Astrocyte of the cerebellum (primary cell): ENCODE results near the gene ACTN3.
A peak's percentile ranks its signal among the peaks of the same experiment; 100 is the strongest.
"Not testable (repeated sequence)": the region's sequence is repeated elsewhere in the genome, so short reads cannot be mapped to it uniquely, and the experiment has no call there.

Experiments
- DNase-seq: peaks from one replicate; pipeline ENCODE4 v3.0.0-alpha.2; 2011; ENCODE audit warnings: low read depth
- H3K4me3 ChIP-seq: 2 replicates; pipeline ENCODE4 v1.5.1; 2011; ENCODE audit warnings: mild to moderate bottlenecking, low read depth, low read length, moderate library complexity
- in situ Hi-C: cut with HindIII; loops from 2 replicates; pipeline ENCODE4 v1.10.0; 2017; ENCODE audit warnings: low sequenced_read_pairs
- TF ChIP-seq, protein P1 (sequence below): IDR thresholded peaks from 2 replicates; pipeline ENCODE4 v1.5.1; 2012; ENCODE audit warnings: low read length, low read depth, moderate library complexity, mild to moderate bottlenecking; ENCODE audit errors: missing control alignments

Gene ACTN3

DNA sequence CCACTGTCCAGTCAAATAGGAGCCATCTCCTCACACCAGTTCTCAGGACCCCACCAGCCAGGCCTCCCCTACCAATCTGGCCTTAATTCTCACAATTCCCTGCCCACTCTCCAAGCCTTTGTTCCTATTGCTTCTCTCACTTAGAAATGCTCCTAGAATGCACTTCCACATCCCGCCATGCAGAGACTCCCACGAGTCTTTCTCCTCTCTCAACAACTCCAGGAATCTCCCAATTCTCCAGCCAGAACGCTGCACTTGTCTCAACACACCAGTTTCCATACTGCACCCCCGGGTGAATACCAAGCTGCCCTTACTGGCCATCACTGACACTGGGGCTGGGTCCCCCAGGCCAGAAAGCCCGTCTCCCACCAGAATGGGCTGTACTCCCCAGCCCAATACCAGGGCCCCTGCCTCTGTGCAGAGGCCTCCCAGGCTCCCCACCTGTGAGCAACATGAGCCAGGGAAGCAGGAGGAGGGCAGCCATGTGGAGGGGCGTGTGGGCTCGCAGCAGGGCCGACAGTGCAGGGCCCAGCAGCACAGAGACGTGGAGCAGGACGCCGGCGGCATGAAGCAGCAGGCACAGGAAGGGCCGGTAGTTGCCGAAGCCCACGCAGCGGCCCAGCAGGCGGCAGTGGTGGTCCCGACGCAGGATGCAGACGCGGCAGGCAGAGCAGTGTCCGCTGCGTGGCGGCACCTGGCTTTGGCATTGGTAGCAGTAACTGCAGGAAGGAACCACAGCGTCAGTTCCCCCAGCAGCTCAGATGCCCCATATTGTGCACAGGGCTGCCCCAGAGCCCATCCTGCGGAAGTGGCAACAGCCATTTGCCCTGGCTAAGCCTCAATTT is 3.2 kb upstream of the ACTN3 start:
- H3K4me3 ChIP-seq = no peak overlapping the region
- TF ChIP-seq, protein P1, sequence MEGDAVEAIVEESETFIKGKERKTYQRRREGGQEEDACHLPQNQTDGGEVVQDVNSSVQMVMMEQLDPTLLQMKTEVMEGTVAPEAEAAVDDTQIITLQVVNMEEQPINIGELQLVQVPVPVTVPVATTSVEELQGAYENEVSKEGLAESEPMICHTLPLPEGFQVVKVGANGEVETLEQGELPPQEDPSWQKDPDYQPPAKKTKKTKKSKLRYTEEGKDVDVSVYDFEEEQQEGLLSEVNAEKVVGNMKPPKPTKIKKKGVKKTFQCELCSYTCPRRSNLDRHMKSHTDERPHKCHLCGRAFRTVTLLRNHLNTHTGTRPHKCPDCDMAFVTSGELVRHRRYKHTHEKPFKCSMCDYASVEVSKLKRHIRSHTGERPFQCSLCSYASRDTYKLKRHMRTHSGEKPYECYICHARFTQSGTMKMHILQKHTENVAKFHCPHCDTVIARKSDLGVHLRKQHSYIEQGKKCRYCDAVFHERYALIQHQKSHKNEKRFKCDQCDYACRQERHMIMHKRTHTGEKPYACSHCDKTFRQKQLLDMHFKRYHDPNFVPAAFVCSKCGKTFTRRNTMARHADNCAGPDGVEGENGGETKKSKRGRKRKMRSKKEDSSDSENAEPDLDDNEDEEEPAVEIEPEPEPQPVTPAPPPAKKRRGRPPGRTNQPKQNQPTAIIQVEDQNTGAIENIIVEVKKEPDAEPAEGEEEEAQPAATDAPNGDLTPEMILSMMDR = peak; percentile 56
- in situ Hi-C loops = no loop called here
- DNase-seq = no peak

DNA sequence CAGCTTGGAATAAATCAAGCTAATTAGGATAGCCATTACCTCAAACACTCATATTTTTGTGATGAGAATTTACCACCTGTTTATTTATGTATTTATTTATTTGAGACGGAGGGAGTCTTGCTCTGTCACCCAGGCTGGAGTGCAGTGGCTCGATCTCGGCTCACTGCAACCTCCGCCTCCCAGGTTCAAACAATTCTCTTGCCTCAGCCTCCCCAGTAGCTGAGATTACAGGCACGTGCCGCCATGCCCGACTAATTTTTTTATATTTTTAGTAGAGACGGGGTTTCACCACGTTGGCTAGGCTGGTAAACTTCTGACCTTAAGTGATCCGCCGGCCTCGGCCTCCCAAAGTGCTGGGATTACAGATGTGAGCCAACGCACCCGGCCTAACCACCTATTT is 1.8 kb upstream of the ACTN3 start:
- H3K4me3 ChIP-seq = peak overlapping the region; percentile 75
- in situ Hi-C loops = not testable (repeated sequence)

DNA sequence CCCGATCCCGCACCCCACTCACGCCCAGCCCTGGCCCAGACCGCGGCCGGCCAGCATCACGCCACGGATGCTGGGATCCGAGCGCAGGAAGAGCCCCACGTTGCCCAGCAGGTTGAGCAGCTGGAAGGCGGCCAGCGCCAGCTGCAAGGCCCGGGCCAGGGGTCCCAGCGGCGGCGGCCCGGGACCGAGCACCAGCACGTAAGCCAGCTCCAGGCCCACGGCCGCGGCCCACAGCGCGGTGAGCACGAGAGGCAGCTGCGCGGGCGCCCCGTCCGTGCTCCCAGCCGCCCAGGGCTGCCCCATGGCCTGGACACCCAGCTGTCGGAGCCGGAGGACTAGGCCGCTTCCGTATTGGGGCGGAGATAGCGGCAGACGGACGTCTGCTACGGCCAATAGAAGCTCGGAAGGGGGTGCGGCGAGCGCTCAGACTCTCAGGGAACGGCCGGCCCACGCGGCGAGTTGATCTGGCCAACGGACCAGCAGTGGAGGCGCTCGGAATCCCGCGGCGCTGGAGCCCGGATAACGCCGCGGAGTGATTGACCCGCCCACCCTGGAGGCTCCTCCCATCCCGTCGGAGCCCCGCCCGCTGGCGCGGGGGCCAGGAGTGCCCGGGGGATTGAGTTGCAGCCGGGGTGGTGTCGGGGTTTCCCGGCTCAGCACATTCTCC is 869 bp upstream of the ACTN3 start, which contains the start of gene ZDHHC24:
TSS of gene ZDHHC24 (minus strand) at position 348 of the 667 bp plus-strand sequence. CDS start at position 303, 45 bp downstream.
- peak; percentile 92 for DNase-seq
- H3K4me3 ChIP-seq = peak within 1 kb of the TSS; percentile 75
- TF ChIP-seq, protein P1 = no peak
- in situ Hi-C loops = no loop called here

More for the DNA sequence above, 1.8 kb upstream of the ACTN3 start:
- DNase-seq = not testable (repeated sequence)

DNA sequence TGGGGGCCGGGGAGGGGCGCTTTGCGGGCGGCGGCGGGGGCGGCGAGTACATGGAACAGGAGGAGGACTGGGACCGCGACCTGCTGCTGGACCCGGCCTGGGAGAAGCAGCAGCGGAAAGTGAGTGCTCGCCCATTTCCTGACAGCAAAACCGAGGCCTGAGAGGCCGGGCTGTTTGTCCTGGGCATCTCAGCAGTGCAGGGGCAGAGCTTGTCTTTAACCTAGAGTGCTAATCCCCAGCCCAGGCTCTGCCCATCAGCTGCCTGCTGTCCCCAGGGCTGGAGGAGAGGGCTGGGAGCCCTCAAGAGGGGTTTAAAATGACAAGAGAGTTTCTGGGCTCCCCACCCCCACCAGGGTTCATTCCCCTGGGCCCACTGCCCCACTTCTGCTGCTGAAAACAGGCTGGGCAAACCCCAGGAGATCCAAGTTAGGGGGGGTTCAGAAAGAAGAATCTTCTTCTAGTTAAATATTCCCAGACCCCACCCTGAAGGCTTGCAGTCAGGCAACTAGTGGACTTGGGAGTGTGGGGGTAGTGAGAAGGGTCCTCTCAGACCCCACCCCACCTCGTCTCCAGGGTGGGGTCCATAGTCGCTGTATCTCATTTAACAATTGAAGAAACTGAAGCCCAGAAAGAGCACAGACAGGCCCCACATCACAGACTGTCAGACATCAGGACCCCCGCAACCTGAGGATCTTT is 411 bp downstream of the ACTN3 start:
- TF ChIP-seq, protein P1 = no peak
- H3K4me3 ChIP-seq = no peak overlapping the region
- in situ Hi-C loops = no loop called here
- no peak for DNase-seq

DNA sequence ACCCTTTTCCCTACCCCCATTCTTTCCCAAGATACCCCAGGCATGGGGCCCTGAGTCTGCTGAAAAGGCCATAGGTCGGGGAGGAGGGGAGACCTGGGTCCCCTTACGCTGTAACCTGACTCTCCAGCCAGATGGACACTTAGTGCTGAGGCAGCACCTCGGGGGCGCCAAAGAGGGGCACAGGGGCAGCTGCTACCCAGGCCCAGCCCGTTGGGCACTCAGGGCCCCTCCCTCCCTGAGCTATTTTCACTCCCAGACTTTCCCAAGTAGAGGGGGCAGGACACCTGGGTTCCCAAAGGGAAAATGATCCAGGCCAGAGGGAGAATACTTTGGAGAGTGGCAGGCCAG is 933 bp downstream of the ACTN3 start:
- no peak for DNase-seq
- TF ChIP-seq, protein P1 = no peak
- in situ Hi-C loops = no loop called here
- H3K4me3 ChIP-seq = no peak overlapping the region

DNA sequence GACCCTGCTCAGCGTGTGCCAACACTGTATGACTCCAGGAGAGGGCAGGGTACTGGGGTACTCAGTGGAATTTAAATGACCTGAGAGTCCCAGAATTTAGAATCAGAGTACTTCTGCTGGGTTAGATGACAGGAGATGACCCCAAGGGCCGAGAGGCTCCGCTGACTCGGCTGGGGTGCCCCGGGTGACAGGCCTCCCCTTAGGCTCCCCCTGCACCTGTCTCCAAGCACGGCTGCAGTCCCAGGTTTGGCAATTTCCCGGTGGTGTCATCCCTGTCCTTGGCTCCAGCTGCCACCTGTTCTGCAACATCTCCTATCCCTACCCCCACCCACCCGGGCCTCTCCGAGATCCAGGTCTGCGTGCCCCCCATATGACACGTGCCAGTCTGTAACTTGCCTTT is 1.3 kb downstream of the ACTN3 start:
- no peak overlapping the region for H3K4me3 ChIP-seq
- TF ChIP-seq, protein P1 = no peak
- in situ Hi-C loops = no loop called here
- no peak for DNase-seq
